ENCODE measurements around the gene NTN1. TPM values are rescaled to one million over a fixed set of nuclear protein-coding genes. Genes with fewer than 3 reads are reported as not detected.
A peak's percentile ranks its signal among the peaks of the same experiment; 100 is the strongest.

NTN1 gene
- total RNA-seq, 2 donors from 2014 or later: 6.9 to 15.4 TPM

DNA sequence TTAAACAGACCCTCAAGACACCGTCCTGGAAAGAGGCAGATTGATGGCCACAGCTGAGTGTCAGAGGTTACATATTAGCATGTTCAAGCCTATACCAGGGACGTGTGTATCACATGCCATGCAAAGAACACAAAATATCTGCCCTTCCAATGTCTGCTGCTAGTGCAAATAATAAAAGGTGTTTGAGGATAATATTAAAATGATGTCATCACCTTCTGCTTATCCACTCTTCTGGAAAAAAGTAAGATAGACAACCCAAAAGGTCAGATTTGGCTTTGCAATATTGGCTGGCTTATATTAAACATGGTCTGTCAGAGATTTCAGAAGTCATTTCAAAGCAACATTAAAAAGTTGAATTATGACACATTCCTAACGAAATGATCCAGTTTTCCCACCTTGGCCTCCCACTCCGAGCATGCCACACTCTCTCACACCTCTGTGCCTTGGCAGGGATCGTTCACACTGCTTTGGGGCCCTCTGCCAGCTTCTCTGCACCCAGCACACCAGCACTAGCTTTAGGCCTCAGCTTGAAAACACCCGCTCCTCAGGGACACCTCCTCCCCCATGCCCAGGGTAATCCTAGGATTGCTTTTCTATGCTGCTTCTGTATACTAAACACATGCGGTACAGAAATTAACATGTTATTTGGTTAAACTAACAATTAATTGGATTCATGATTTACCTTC is 248.2 kb downstream of the NTN1 start:
- intact Hi-C loops (cut with DNase I): no loop called here
- peak; percentile 9 for DNase-seq (ENCODE audit: low spot score)

DNA sequence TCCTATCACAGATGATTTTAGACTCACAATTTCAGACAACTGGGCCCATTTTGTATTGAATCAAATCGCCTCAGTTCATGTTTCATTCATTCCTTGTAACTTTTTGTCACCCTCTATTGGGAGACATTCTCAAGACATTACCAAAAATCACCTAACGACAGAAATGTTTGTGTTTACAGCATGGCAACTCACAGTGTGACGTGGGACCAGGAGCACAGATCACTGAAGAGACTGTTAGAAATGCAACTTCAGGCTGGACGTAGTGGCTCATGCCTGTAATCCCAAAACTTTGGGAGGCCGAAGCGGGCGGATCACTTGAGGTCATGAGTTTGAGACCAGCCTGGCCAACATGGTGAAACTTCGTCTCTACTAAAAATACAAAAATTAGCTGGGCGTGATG is 249.6 kb downstream of the NTN1 start:
- DNase-seq (ENCODE audit: low spot score): no peak
- intact Hi-C loops (cut with DNase I): no loop called here

DNA sequence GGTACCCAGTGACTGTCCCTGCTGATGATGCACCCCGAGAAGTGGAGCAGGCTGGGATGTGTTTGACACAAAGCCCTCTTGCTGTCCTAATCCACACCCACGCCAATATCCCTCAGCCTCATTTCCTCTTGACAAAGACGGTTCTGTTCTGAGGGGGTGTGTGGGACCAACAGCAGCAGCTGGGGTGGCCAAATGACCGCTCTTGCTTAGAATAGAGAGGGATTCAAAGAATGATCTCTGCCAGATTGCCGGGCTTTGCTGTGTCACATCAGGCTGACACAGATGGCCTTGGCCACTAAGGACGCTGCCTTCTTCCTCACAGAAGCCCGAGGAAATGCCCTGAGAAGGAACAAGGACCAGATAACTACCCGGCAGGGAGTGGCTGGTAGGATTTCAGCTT is 250.7 kb downstream of the NTN1 start:
- DNase-seq (ENCODE audit: low spot score): peak; percentile 28
- intact Hi-C loops (cut with DNase I): no loop called here

DNA sequence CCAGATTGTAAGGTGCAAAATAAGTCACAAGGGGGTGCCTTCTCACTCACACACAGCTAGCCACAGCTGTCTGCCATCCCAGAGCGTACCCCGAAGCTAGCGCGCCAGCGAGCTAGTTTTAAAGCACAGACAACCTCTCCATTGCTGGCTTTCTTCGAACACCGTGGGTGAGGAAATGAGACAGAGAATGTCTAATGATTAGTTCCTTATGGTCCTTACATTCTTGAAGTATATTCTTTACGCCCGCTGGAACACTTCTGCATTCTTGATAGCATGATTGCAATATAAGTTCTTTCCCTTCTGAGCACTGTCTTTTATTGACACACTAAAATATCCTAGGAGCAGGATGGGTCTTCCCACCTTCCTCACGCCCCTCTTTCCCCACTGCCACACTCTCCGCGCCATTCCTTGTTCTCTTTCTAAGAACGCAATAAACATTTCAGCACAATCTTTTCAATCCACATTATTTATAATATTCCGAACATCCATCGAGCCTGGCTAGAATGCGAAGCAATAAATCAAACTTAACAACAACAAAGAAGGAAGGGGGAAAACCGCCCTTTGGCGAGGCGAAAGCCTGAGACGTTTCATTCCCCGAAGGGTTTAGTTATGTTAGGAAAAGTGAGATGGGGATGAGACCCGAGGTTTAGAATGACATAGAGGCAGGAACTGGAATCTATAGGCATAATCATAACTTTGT is 251.3 kb downstream of the NTN1 start:
- intact Hi-C loops (cut with DNase I): no loop called here
- no peak for DNase-seq (ENCODE audit: low spot score)

DNA sequence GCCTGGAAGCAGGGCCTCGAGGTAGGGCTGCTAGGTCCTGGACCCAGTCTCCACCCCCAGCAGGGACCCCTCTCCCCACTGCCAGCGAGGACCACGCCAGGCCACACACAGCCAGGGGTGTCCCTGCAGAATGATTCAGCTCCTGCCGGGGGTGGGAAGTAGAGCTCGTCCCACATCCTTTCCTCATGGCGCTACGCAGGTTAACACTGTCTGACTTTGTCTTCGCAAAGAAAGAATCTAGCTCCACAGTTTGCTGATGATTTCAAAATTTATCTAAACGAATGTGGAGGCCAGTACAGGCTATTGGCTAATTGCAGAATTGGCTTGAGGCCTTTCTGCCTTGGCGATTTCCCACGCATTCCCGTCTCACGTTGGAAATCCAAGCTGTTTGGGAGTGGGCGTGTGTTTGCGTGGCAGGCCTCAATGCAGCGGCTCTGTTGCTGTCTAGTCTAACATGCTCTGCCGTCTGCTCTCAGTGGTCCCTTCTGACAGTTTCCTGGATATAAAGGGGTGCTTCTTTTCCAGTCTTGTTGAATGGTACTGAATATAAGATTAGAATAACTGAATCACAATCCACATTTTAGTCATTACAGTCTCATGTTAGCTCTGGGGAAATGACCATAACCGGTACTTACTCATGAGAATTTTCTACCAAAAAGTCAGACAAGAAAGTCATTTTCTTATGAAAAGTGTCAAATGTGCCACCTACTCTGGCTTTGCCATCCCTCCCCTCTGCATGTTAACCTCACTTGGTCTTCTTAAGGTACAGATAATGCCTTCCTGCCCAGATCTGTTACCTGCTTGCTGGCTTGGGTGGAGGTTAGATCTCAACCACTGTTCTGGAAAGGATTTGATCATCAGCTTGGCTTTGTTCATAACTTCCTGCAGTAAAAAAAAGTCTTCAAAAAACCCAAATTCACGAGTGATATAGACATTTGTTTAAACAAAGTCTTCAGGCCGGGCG is 252.4 kb downstream of the NTN1 start:
- intact Hi-C loops (cut with DNase I): no loop called here
- DNase-seq (ENCODE audit: low spot score): peak; percentile 85

DNA sequence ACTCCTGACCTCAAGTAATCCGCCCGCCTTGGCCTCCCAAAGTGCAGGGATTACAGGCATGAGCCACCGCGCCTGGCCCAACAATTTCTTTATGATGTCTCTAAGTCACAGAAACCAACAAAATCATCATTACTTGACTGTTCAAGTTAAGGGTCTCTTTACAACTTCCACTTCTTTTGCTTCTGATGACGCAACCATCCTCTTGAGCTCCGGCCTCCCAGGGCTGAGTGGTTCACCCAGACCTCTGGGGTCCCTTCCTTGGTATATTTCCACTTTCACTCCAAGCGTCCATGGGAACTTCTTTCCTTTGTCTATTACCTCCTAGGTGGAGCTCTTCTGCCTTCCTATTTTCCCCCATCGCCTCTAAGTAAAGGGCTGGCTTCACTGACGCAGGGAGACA is 253.7 kb downstream of the NTN1 start:
- no peak for DNase-seq (ENCODE audit: low spot score)
- intact Hi-C loops (cut with DNase I): no loop called here

DNA sequence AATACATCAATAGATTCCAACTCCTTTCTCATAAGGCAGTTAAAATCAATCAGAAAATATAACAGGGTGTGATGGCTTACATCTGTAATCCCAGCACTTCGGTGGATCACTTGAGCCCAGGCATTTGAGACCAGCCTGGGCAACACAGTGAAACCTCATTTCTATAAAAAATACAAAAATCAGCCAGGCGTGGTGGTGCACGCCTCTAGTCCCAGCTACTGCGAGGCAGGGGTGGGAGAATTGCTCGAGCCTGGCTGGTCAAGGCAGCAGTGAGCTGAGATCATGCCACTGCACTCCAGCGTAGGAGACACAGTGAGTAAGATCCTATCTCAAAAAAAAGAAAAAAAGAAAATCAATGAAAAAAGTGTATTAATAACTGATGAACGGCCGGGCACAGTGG is 258.6 kb downstream of the NTN1 start:
- intact Hi-C loops (cut with DNase I): no loop called here
- no peak for DNase-seq (ENCODE audit: low spot score)

DNA sequence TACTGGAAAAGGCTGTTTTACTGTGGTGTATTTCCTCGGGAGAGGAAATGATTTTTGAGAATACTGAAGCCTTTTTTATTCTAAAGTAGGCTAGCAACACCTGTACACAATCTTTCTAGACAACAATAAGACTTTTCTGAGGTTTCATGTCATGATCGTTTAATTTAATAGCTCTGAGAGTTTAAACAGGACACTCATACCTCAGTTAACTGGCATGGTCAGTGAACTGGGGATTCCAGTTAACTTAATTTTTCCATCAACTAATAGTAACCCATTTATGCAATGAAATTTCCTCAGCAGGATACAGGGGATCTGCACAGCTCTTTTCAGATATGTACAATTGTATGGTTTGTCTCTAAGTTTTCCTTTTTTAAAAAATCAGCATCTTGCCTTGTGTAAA is 262.6 kb downstream of the NTN1 start:
- intact Hi-C loops (cut with DNase I): loop anchor here in 1 of 2 donors (2.0 kb wide), 1 partner anchor 17 kb away; no protein-coding TSS in a partner anchor
- no peak for DNase-seq (ENCODE audit: low spot score)

DNA sequence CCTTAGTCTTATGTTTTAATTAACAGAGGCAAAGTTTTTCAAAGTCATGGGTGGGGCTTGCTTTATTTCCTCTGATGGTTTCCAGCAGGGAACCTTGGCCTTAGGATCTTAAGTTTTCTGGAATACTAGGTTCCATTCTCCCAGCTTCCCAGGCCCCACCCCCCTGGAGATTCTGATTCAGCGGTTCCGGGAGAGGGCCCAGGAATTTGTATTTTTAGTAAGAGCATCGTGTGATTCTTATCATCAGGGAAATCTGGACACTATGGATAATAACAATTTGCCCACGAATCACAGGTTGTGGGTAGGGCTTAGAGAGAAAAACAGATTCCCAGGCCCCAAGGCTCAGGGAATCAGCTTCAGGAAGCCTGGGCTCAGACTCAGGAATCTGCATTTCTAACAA is 263.6 kb downstream of the NTN1 start:
- intact Hi-C loops (cut with DNase I): loop anchor here (2.0 to 5.0 kb wide), 2 partner anchors 16 to 283 kb away; no protein-coding TSS in a partner anchor
- no peak for DNase-seq (ENCODE audit: low spot score)

DNA sequence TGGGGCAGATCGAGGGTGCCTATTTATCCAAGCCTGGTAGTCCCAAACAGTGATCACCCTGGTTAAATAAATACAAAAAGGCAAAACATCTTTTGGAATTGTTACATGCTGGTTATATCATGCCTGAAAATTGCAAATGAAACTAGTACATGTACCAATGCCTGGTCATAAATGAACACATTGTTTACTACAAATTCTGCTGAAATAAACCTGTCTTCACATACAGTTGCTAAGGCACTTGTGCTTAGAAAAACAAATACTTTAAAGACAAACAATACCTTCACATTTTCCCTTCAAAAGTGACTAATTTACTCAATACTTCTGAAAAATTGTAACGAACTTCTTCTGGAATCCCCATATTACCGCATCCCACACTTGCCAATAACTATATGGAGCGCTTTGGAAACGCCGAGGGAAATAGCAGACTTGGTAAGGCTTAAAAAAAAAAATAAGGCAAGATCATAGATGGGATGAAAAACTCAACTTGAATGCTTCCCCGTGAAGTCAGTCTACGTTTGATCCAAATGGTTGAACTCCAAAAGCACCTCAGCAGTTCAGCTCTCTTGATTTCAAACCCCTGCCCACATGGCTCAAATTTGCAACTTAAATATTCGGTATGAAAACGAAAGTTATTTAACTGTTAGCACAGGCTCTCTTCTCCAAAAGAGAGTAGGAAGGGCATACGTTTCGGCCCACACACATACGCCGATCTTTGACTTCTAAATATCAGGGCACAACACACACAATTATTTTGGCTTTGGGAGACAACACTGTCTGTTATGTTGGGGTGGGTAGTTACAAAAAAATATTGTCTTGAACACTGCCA is 264.5 kb downstream of the NTN1 start:
- no peak for DNase-seq (ENCODE audit: low spot score)
- intact Hi-C loops (cut with DNase I): loop anchor here (2.0 to 5.0 kb wide), 2 partner anchors 15 to 284 kb away; no protein-coding TSS in a partner anchor

DNA sequence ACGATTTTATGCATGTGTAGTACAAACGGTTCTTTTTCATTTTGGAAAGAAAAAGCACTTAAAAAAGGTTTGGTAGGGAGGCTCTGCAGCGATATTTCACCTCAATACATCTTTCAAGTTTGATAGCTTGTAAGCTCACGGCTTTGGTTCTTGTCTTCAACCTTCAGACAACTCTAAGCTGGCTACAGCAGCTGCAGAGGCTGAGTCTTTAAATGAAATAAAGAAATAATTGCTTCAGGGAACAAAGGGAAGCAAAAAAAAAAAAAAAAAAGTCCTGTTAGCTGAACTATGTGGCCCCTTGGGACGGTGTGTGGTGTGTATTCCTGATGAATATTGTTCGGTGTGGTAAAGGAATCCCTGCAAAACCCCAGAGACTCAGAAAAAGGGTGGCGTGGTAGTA is 265.1 kb downstream of the NTN1 start:
- intact Hi-C loops (cut with DNase I): loop anchor here in 1 of 2 donors (5.0 kb wide), 1 partner anchor 284 kb away; no protein-coding TSS in a partner anchor
- no peak for DNase-seq (ENCODE audit: low spot score)

DNA sequence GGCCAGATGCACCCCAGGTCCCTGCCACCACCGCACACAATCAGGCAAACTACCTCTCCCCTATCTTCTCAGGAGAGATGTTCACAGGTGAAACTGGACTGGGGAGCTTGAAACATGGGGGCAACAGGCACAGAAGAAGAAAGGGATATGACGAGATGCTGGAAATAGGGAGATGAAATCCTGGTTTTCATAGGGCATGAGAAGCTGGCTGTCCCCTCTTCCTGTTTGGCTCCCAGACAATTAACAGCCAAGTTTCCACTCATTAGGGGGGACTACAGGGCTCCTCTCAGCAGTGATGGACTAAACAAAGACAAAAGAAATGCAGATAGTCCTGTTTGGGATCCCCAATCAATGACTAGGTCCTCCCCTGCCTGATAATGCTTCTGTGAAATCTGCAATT is 266.0 kb downstream of the NTN1 start:
- no peak for DNase-seq (ENCODE audit: low spot score)
- intact Hi-C loops (cut with DNase I): loop anchor here in 1 of 2 donors (5.0 kb wide), 1 partner anchor 285 kb away; no protein-coding TSS in a partner anchor

DNA sequence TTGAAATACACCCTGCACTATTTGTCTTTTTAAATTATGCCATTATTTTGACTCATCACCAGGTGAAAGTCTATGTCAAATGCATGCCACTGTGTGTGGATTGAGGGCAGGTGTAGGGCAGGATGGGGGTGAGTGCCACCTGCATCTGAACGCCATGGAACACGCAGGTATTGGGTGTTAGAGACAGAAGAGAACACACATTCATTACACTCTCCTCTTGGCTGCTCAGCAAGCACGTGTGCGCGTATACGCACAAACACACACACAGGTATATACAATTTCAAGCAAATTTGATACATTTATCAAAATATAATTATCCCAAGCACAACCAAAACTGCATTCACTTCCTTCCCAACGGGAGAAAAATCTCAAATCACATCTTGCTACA is 268.9 kb downstream of the NTN1 start:
- DNase-seq (ENCODE audit: low spot score): no peak
- intact Hi-C loops (cut with DNase I): loop anchor here in 1 of 2 donors (10.0 kb wide), 1 partner anchor 295 kb away; no protein-coding TSS in a partner anchor

DNA sequence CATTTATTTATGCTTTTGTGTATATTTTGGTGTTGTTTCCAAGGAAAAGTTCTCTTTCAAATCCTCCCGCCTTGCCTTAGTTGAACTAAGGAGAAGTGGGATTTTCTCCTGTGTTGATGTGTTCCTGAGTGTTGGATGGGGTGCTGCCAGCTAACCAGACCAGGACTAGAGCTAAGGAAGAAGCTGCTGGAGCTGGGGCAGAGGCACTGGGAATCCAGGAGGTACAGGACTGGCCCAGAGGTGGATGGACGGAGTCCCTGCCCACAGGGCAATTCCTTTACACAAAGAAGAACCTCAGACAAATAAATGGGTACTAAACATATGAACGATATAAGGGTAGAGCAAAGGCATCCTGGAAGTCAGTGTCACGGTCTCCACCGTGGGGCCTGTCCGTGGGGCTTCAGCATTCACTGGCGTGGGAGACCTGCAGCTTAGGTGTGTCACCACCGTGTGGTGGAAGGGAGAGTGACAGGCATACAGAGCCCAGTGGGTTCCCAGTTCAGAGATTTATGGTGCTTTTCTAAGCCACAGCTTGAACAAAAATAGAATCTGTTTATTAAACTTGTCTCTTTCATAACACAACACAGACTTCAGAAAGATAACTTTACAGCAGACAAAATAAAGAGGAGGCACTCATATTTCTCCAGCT is 270.7 kb downstream of the NTN1 start:
- DNase-seq (ENCODE audit: low spot score): no peak
- intact Hi-C loops (cut with DNase I): loop anchor here in 1 of 2 donors (10.0 kb wide), 1 partner anchor 297 kb away; no protein-coding TSS in a partner anchor

DNA sequence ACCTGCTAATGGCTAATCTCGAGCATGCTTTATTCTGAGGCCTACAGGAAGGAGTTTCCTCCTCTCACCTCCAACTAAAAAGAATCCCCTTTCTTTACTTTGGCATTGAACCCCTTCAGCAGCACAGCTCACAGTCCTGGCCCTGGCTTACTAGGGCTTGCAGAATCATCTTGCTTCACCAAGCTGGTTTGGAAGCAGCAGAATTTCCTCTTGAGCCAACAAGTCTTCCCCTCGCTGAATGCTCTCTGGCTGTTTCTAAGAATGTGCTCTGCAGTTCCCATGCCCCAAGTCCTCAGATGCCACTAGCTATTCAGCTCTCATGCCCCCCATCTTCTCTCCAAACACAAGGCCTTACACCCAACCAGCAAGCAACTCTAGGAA is 271.2 kb downstream of the NTN1 start:
- intact Hi-C loops (cut with DNase I): loop anchor here in 1 of 2 donors (10.0 kb wide), 1 partner anchor 298 kb away; no protein-coding TSS in a partner anchor
- no peak for DNase-seq (ENCODE audit: low spot score)

All from posterior vena cava (tissue), 2 donors.